A673 (cell line): ENCODE results near the gene TTLL7. TPM values are rescaled to one million over a fixed set of nuclear protein-coding genes. Genes with fewer than 3 reads are reported as not detected.

ENCODE experiments used
- BruUV-seq: library from RNA; stranded (reverse); fragments of 400-500 nt; replicated peaks from 2 replicates; lab custom pipeline; 2021; lab: Mats Ljungman, UMichigan
- CTCF ChIA-PET: fragments of 300-600 bp; sonication (Branson Sonifier 250); formaldehyde crosslinking; loops from one replicate; lab custom pipeline; 2022; ENCODE audit warnings: antibody characterized with exemption; lab: Charles Lee
- POLR2A ChIA-PET: fragments of 300-600 bp; sonication (Branson Sonifier 250); formaldehyde crosslinking; loops from one replicate; lab custom pipeline; 2022; ENCODE audit warnings: antibody characterized with exemption; ENCODE audit not compliant: low non-redundant PET; lab: Charles Lee
- DNase-seq: peaks from one replicate; pipeline ENCODE4 v3.0.0-alpha.2; 2015; ENCODE audit warnings: low spot score
- H3K27ac ChIP-seq: fragments of 200-600 bp; sonication (generic); 2 replicates; pipeline ENCODE4 v1.5.1; 2016; ENCODE audit warnings: mixed run types, low read depth, mild to moderate bottlenecking, mixed read lengths, antibody characterized with exemption, low read length; ENCODE audit not compliant: poor library complexity, severe bottlenecking
- H3K27me3 ChIP-seq: fragments of 200-600 bp; sonication (generic); replicated peaks from 2 replicates; pipeline ENCODE4 v1.6.1; 2017; ENCODE audit warnings: mixed run types, low read depth, mild to moderate bottlenecking, mixed read lengths, antibody characterized with exemption, low read length; ENCODE audit not compliant: insufficient read depth, poor library complexity
- H3K36me3 ChIP-seq: fragments of 200-600 bp; sonication (generic); 2 replicates; pipeline ENCODE4 v1.6.1; 2016; ENCODE audit warnings: mixed run types, mild to moderate bottlenecking, mixed read lengths, antibody characterized with exemption, low read length; ENCODE audit not compliant: insufficient read depth, poor library complexity, severe bottlenecking
- H3K4me1 ChIP-seq: fragments of 200-600 bp; sonication (generic); 2 replicates; pipeline ENCODE4 v1.6.1; 2017; ENCODE audit warnings: mixed run types, mild to moderate bottlenecking, mixed read lengths, antibody characterized with exemption, low read length; ENCODE audit not compliant: insufficient read depth, poor library complexity, severe bottlenecking
- H3K4me3 ChIP-seq: fragments of 200-600 bp; sonication (generic); 2 replicates; pipeline ENCODE4 v1.5.1; 2016; ENCODE audit warnings: low read depth, mixed run types, mild to moderate bottlenecking, mixed read lengths, low read length; ENCODE audit not compliant: poor library complexity, severe bottlenecking
- H3K9me3 ChIP-seq: fragments of 200-600 bp; sonication (generic); 2 replicates; pipeline ENCODE4 v1.6.1; 2016; ENCODE audit warnings: mixed run types, low read depth, mild to moderate bottlenecking, mixed read lengths, antibody characterized with exemption, low read length; ENCODE audit not compliant: poor library complexity, severe bottlenecking
- EZH2 ChIP-seq: fragments of 200-600 bp; sonication (generic); IDR thresholded peaks from 2 replicates; pipeline ENCODE4 v1.6.1; 2017; ENCODE audit warnings: borderline replicate concordance, low read depth, mild to moderate bottlenecking, mixed read lengths, antibody characterized with exemption, low read length; ENCODE audit not compliant: poor library complexity, severe bottlenecking
- intact Hi-C: fragments of 100-400 bp; cut with micrococcal nuclease; formaldehyde crosslinking; loops from one replicate; pipeline ENCODE4 v1.10.0; 2022; ENCODE audit not compliant: unreplicated experiment
- total RNA-seq: library from RNA; stranded (reverse); gene quantifications from 2 replicates; pipeline ENCODE4 v1.2.3, GENCODE V29; 2021
- TF ChIP-seq, protein P1 (sequence below): fragments of 300-800, 200-600 bp; sonication (generic); conservative IDR thresholded peaks from 2 replicates; pipeline ENCODE4 v1.5.1; 2017; ENCODE audit warnings: low read depth, mild to moderate bottlenecking, antibody characterized with exemption, low read length, moderate library complexity, mixed read lengths

Gene TTLL7
- total RNA-seq, 1 experiment from 2014 or later, result 34.2 TPM

DNA sequence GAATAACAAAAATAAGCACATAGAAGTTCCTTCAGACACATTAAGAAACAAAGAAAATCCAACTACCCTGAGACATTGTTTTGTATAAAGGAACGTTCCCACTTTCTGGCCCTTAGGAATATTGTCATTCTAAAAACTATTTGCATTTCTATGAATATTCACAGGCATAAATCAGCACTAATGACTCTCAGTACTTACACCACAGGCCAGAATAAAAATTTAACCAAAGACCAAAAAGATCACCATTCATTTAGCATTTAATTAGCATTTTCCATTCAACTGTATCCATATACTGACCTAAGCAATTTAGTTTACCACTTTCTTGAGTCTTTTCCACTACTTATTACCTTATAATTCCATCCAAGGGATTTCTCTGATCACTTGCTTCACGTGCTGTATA, 75.4 kb downstream of the TTLL7 start:
- Histone ChIP-seq H3K4me3 (no peak overlapping the region), H3K27me3 (no peaks in the 10 kb centered on the region), H3K9me3 (no peaks in the 10 kb centered on the region), H3K27ac (no peak overlapping the region), H3K4me1 (peaks cover 18% of the 10 kb centered on the region), H3K36me3 (no peaks in the 10 kb centered on the region)
- ChIA-PET POLR2A (no interaction called here), CTCF (no interaction called here)
- DNase-seq, result no peak
- intact Hi-C loops, result no loop called here
- no TSS peak for BruUV-seq
- no peak for TF ChIP-seq EZH2
- TF ChIP-seq, protein P1, sequence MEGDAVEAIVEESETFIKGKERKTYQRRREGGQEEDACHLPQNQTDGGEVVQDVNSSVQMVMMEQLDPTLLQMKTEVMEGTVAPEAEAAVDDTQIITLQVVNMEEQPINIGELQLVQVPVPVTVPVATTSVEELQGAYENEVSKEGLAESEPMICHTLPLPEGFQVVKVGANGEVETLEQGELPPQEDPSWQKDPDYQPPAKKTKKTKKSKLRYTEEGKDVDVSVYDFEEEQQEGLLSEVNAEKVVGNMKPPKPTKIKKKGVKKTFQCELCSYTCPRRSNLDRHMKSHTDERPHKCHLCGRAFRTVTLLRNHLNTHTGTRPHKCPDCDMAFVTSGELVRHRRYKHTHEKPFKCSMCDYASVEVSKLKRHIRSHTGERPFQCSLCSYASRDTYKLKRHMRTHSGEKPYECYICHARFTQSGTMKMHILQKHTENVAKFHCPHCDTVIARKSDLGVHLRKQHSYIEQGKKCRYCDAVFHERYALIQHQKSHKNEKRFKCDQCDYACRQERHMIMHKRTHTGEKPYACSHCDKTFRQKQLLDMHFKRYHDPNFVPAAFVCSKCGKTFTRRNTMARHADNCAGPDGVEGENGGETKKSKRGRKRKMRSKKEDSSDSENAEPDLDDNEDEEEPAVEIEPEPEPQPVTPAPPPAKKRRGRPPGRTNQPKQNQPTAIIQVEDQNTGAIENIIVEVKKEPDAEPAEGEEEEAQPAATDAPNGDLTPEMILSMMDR, result no peak

GRCh38 chr1:83922431-83922830, 76.5 kb downstream of the TTLL7 start:
- intact Hi-C loops, result no loop called here
- DNase-seq, result no peak
- no peak overlapping the region for H3K27ac ChIP-seq
- ChIA-PET CTCF (no interaction called here), POLR2A (no interaction called here)
- no peaks in the 10 kb centered on the region for H3K27me3 ChIP-seq
- BruUV-seq, result no TSS peak
- TF ChIP-seq, protein P1, result no peak
- TF ChIP-seq EZH2, result no peak
- no peaks in the 10 kb centered on the region for H3K9me3 ChIP-seq
- no peaks in the 10 kb centered on the region for H3K36me3 ChIP-seq
- peaks cover 6% of the 10 kb centered on the region for H3K4me1 ChIP-seq
- H3K4me3 ChIP-seq, result no peak overlapping the region

DNA sequence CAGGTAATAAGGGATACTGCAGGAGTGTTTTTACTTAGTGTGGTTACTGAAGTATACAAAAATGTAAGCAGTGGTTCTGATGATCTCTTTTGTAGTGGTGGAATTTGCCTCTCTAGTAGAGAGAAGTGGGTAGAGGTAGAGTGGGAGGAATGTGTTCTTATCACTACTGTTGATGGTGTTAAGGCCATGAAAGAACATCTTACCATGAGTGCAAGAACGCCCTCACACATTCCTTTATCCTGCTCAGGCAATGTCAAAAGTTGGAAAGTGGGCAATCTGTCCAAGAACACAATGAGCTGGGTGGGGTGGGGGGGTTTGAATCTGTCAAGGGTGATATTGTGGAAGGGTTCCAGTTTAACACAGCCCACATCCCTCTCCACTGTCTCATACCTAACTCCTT, 78.6 kb downstream of the TTLL7 start:
- TF ChIP-seq, protein P1, result no peak
- TF ChIP-seq EZH2, result no peak
- Histone ChIP-seq H3K27me3 (no peaks in the 10 kb centered on the region), H3K27ac (no peak overlapping the region), H3K36me3 (no peaks in the 10 kb centered on the region), H3K4me3 (no peak overlapping the region), H3K4me1 (no peaks in the 10 kb centered on the region), H3K9me3 (no peaks in the 10 kb centered on the region)
- ChIA-PET POLR2A (no interaction called here), CTCF (no interaction called here)
- BruUV-seq, result no TSS peak
- DNase-seq, result no peak
- intact Hi-C loops, result no loop called here
